Measurements from ENCODE around the gene SYT2. TPM values are rescaled to one million over a fixed set of nuclear protein-coding genes. Genes with fewer than 3 reads are reported as not detected.
"Not testable (repeated sequence)": the region's sequence is repeated elsewhere in the genome, so short reads cannot be mapped to it uniquely, and the experiment has no call there.

Gene SYT2
- total RNA-seq, 1 experiment from 2014 or later = 0.69 TPM

- Histone ChIP-seq H3K36me3 (ENCODE audit: insufficient read depth, low read length, poor library complexity, severe bottlenecking) (peaks cover 61% of the 10 kb centered on the region), H3K27ac (ENCODE audit: low read depth, low read length, poor library complexity, severe bottlenecking) (no peak overlapping the region), H3K4me1 (ENCODE audit: insufficient read depth, low read length, poor library complexity, severe bottlenecking) (no peaks in the 10 kb centered on the region), H3K9me3 (ENCODE audit: low read depth, low read length, poor library complexity, severe bottlenecking) (no peaks in the 10 kb centered on the region), H3K27me3 (replicated peaks; ENCODE audit: insufficient read depth, low read depth, low read length, poor library complexity) (no peaks in the 10 kb centered on the region), H3K4me3 (ENCODE audit: low read depth, low read length, poor library complexity, severe bottlenecking) (no peak overlapping the region)
- no TSS peak for BruUV-seq (replicated peaks)
- TF ChIP-seq EZH2 (IDR thresholded peaks at IDR 0.05; ENCODE audit: borderline replicate concordance, low read depth, low read length, poor library complexity, severe bottlenecking) = no peak
- POLR2A ChIA-PET (ENCODE audit: low non-redundant PET) = no interaction called here
- intact Hi-C loops (cut with micrococcal nuclease; ENCODE audit: unreplicated experiment) = no loop called here
- CTCF ChIA-PET = no interaction called here
- no peak for DNase-seq (ENCODE audit: low spot score)
Measured at GRCh38 chr1:202745323-202745888, 35.2 kb upstream of the SYT2 start.

GRCh38 chr1:202744770-202745169 is 34.5 kb upstream of the SYT2 start:
- POLR2A ChIA-PET (ENCODE audit: low non-redundant PET); BruUV-seq (replicated peaks); H3K27me3 ChIP-seq (replicated peaks; ENCODE audit: insufficient read depth, low read depth, low read length, poor library complexity); CTCF ChIA-PET; H3K27ac ChIP-seq (ENCODE audit: low read depth, low read length, poor library complexity, severe bottlenecking); H3K4me1 ChIP-seq (ENCODE audit: insufficient read depth, low read length, poor library complexity, severe bottlenecking); H3K4me3 ChIP-seq (ENCODE audit: low read depth, low read length, poor library complexity, severe bottlenecking); H3K9me3 ChIP-seq (ENCODE audit: low read depth, low read length, poor library complexity, severe bottlenecking); DNase-seq (ENCODE audit: low spot score); intact Hi-C loops (cut with micrococcal nuclease; ENCODE audit: unreplicated experiment): not testable (repeated sequence)
- H3K36me3 ChIP-seq (ENCODE audit: insufficient read depth, low read length, poor library complexity, severe bottlenecking) = peaks cover 60% of the 10 kb centered on the region

- H3K27me3 ChIP-seq (replicated peaks; ENCODE audit: insufficient read depth, low read depth, low read length, poor library complexity) = no peaks in the 10 kb centered on the region
- no TSS peak for BruUV-seq (replicated peaks)
- POLR2A ChIA-PET (ENCODE audit: low non-redundant PET) = no interaction called here
- no peak overlapping the region for H3K4me3 ChIP-seq (ENCODE audit: low read depth, low read length, poor library complexity, severe bottlenecking)
- DNase-seq (ENCODE audit: low spot score) = no peak
- no peak overlapping the region for H3K27ac ChIP-seq (ENCODE audit: low read depth, low read length, poor library complexity, severe bottlenecking)
- no peaks in the 10 kb centered on the region for H3K9me3 ChIP-seq (ENCODE audit: low read depth, low read length, poor library complexity, severe bottlenecking)
- CTCF ChIA-PET = no interaction called here
- intact Hi-C loops (cut with micrococcal nuclease; ENCODE audit: unreplicated experiment) = no loop called here
- no peak for TF ChIP-seq CTCF (conservative IDR thresholded peaks at IDR 0.05; ENCODE audit: low read depth, low read length)
- TF ChIP-seq EZH2 (IDR thresholded peaks at IDR 0.05; ENCODE audit: borderline replicate concordance, low read depth, low read length, poor library complexity, severe bottlenecking) = no peak
- H3K4me1 ChIP-seq (ENCODE audit: insufficient read depth, low read length, poor library complexity, severe bottlenecking) = no peaks in the 10 kb centered on the region
- peaks cover 46% of the 10 kb centered on the region for H3K36me3 ChIP-seq (ENCODE audit: insufficient read depth, low read length, poor library complexity, severe bottlenecking)
Measured at GRCh38 chr1:202742496-202742895, 32.2 kb upstream of the SYT2 start.

GRCh38 chr1:202733251-202733650 is 23.0 kb upstream of the SYT2 start:
- TF ChIP-seq EZH2 (IDR thresholded peaks at IDR 0.05; ENCODE audit: borderline replicate concordance, low read depth, low read length, poor library complexity, severe bottlenecking) (no peak), CTCF (conservative IDR thresholded peaks at IDR 0.05; ENCODE audit: low read depth, low read length) (no peak)
- no peak for DNase-seq (ENCODE audit: low spot score)
- no peak overlapping the region for H3K4me3 ChIP-seq (ENCODE audit: low read depth, low read length, poor library complexity, severe bottlenecking)
- BruUV-seq (replicated peaks) = no TSS peak
- no peaks in the 10 kb centered on the region for H3K9me3 ChIP-seq (ENCODE audit: low read depth, low read length, poor library complexity, severe bottlenecking)
- no peak overlapping the region for H3K27ac ChIP-seq (ENCODE audit: low read depth, low read length, poor library complexity, severe bottlenecking)
- ChIA-PET CTCF (no interaction called here), POLR2A (ENCODE audit: low non-redundant PET) (no interaction called here)
- intact Hi-C loops (cut with micrococcal nuclease; ENCODE audit: unreplicated experiment) = no loop called here
- H3K4me1 ChIP-seq (ENCODE audit: insufficient read depth, low read length, poor library complexity, severe bottlenecking) = no peaks in the 10 kb centered on the region
- peaks cover 90% of the 10 kb centered on the region for H3K36me3 ChIP-seq (ENCODE audit: insufficient read depth, low read length, poor library complexity, severe bottlenecking)
- no peaks in the 10 kb centered on the region for H3K27me3 ChIP-seq (replicated peaks; ENCODE audit: insufficient read depth, low read depth, low read length, poor library complexity)

Data from A673 (cell line).